CD4-positive, alpha-beta T cell treated with Interleukin-6 for 4 hours (primary cell): ENCODE data around the gene LRRC34.

Source experiments
- DNase-seq: peaks from one replicate; pipeline ENCODE4 v3.0.0-alpha.2; 2020; ENCODE audit warnings: mixed read lengths

LRRC34 gene

DNA sequence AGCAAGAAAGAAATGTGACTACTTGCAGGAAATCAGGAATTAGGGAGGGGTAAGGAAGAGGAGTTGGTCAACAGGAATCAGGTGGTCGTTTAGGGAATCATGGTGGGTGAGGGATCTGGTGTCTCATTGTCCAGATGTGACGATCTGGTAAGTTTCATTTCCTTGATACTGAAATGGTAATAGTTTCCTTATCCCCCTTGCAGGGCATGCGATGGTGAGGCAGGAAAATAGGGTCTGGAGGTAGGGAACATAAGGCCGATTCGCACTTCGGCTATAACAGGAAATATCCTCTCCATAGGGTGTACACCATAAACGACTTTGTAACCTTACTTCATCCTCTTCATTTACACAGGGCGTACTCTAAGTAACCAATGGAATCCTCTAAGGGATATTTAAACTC lies 574 bp upstream of the LRRC34 start:
- no peak for DNase-seq

- peak; percentile 17 for DNase-seq
Observed at GRCh38 chr3:169811631-169812331, 923 bp downstream of the LRRC34 start.

GRCh38 chr3:169809230-169809795 lies 3.4 kb downstream of the LRRC34 start:
- no peak for DNase-seq

DNA sequence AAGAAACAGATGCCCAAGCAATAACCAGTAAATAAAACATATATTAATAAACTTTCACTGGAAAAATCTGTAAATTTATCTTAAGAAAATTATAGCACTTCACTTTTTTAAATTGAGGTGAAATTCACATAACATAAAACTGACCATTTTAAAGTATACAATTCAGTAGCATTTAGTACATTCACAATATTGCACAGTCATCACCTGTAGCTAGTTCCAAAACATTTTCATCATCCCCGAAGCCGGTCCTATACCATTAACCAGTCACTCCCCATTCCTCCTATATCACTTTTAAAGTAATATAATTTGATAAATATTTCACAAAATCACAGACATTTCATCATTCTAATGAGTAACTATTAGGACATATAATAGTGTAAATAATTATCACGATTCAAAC lies 8.0 kb downstream of the LRRC34 start:
- no peak for DNase-seq

DNA sequence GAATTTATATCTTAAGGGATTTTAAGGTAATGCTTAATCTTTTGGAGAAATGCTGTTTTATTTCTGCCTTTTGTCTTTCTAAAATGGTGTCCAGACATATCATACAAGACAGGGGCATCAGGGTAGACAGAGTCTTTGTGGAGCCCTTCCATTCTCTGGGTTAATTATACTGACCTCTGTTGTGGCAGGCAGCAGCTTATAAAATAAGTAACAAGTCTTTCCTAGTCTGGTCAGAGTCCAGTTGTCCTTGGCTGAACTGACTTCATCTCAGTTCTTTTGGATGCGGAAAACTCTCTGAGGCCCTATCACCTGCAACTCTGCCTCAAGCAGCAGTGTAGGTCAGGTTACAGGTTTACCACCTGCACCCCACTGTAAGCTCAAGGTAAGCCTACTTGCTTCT lies 20.3 kb downstream of the LRRC34 start:
- DNase-seq, result no peak

DNA sequence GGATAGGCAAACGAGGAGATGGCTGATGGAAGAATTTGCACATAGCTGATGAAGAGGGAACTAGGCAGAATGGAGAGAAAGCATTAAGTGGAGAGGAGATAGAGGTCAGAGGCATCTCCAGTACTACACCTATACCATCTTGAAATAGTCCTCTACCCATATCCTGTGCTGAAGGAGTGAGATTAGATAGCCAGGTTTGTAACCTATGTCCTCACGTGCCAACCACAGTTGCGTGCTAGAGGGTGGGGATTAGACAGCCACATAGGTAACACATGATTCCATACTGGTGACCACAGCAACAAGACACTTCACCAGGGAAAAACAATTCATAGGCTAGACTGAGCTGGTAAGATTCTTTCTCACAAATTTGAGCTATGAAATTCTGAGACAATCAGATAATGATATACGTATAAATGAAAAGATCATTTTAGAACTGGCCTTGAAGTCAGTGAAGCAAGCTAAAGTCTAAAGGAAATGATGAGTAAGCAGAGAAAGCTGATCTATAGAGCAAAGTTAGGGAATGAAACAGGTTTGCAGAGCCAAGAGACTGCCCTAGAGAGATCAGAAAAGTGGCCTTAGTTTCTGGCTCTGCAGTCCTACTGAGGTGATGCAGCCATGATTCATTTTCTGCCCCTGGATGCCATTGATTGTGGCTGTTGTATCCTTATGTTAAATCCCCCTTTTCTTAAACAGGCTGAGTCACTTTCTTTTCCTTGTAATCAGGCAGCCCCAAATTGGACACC lies 21.8 kb downstream of the LRRC34 start:
- DNase-seq, result no peak

GRCh38 chr3:169790219-169790618 lies 22.5 kb downstream of the LRRC34 start:
- DNase-seq, result no peak

DNA sequence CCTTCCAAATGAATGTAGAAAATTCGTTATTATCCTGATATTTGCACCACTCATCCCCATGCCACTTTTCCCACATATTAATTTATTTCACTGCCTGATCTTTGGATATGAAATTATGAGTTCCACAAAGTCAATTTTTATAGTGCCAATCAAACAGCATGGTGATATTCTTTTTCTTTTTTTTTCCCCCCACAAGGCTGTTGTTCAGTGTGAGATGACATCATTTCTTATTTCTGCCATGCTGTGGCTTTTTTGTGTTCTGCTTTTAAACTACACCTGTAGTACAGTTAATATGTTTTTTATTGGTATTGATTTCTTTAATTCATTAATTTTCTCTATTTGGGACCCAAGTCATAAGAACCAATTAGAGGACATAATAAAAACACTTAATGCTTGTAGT lies 24.9 kb downstream of the LRRC34 start:
- no peak for DNase-seq

- no peak for DNase-seq
Observed at GRCh38 chr3:169787120-169787519, 25.6 kb downstream of the LRRC34 start.

DNA sequence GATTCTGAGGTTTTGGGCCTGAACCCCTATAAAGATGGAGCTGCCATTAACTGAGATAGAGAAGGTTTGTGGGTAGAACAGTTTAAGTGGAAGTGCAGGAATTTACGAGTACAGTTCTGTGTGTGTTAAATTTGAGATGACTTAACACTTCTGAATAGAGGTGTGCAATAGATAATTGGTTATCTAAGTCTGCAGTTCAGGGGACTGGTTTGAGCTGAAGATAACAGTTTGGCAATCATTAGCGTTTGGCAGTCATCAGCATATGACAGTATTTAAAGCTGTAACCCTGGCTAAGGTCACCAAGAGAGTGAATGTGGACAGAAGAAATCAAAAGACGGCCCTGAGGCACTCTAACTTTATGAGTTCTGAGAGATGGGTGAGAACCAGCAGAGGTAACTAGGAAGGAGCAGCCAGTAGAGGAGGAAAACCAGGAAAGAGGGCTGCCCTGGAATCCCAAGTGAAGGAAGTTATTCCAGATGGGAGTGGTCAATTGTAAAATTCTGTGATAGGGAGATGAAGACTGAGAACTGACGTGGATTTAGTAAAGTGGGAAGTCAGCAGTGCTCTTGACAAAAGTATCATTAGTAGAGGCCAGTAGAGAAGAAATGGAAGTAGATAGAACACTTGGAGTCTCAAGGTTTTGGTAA lies 31.4 kb downstream of the LRRC34 start:
- DNase-seq, result no peak

DNA sequence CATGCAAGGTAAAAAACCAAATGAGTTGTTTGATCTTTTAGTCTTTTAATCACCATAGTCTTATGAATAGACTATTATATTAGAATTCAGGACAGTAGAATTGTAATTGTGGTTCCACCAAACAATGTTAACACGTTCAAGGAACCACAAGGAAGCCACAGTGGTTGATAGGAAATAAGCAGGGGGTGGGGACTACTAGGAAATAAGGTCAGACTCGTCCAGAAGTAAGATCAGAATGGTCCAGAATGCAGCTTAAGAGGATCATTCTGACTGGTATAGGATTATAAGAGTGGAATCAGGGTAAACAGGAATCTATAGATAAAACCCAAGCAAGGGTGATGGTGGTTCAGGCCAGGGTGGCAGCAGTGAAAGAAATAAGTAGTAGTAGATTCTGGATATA lies 32.0 kb downstream of the LRRC34 start:
- no peak for DNase-seq

GRCh38 chr3:169777822-169778221 lies 34.9 kb downstream of the LRRC34 start:
- no peak for DNase-seq

DNA sequence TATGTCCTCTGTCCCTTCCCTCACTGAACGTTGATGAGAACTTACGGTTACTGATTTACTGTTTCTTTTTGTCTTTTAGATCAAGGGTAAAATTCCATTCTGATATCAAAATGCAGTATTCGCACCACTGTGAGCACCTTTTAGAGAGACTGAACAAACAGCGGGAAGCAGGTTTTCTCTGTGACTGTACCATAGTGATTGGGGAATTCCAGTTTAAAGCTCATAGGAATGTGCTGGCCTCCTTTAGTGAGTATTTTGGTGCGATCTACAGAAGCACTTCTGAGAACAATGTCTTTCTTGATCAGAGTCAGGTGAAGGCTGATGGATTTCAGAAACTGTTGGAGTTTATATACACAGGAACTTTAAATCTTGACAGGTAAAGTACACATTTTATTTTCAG lies 38.5 kb downstream of the LRRC34 start:
- DNase-seq, result no peak

DNA sequence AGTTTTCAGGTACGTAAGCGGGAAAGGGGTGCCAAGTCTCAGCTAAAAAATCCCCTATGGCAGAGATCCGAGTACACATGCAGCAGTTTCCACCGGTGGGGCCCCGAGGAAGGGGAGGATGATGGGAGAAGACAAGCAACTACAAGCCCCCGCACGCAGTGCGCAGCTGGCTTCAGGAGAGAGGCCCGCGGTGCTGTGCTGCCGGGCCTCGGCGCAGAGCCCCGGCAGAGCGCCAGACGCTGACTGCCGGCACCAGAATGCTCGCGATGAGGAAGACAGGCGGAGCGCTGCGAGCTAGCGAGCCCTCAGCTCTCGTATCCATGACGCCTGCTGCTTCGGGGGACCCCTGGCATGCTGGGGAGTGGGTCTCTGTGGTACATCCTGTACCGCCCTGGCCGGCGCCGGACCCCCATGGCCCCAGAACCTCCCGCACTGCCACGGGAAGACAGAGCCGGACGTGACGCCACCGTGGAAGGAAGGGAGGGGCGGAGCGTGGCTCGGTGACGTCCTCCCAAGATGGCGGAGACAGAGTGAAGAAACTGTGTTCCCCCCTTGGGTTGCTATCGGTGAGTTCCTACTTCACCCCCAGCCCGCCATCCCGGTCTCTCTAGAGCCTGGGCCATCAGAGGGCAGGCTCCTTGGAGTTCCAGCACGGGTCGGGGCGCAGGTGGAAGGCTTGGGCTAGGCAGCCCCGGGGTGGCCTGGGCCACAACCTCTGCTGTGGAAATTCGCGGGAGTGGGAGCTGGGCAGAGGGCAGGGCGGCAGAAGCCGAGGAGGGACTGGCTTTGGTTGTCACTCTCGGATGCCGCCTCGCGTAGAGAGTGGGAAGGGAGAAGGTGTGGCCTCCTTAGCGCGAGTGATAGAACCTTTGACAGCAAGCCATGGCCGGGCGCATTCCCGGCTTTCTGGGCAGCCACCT lies 39.5 kb downstream of the LRRC34 start, which contains the start of gene MYNN:
Gene MYNN (plus strand): TSS at position 500 of the 920 bp plus-strand sequence. CDS start 900 bp downstream, outside the sequence.
- DNase-seq, result peak; percentile 93

GRCh38 chr3:169772305-169772896 lies 40.3 kb downstream of the LRRC34 start:
- DNase-seq, result peak; percentile 61

DNA sequence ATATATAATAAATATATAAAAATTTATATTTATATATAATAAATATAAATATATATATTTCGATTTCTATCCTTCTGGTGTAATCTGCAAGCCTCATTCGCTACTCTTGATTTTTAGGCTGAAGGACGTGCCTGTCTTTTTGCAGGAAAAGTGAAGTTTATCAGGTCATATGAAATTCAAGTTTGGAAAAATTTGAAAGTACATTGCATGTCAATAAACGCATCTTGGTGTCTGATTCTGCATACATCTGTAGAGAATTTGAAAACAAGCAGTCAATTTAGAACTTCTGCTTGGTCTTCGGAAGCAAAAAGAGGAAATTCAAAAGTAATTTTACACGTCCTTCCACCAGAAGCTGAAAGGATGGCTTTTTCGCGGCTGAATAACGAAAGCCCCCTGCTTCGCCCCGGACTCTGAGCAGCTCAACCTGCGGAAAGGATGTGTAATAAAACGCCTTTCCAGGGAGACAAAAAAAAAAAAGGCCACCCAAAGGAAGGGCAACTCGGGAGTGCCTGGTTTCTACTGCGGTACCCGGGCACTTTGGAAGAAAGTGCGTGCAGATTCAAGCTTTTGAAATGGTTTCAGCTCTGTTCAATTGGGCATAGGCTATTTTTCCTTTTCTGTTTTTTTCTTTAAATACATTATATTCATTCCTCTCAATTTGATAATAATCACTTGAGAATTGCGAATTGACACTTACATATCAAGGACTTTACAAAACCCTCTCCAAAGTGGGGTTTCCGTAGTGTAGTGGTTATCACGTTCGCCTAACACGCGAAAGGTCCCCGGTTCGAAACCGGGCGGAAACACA lies 41.0 kb downstream of the LRRC34 start:
- DNase-seq, result peak; percentile 58

DNA sequence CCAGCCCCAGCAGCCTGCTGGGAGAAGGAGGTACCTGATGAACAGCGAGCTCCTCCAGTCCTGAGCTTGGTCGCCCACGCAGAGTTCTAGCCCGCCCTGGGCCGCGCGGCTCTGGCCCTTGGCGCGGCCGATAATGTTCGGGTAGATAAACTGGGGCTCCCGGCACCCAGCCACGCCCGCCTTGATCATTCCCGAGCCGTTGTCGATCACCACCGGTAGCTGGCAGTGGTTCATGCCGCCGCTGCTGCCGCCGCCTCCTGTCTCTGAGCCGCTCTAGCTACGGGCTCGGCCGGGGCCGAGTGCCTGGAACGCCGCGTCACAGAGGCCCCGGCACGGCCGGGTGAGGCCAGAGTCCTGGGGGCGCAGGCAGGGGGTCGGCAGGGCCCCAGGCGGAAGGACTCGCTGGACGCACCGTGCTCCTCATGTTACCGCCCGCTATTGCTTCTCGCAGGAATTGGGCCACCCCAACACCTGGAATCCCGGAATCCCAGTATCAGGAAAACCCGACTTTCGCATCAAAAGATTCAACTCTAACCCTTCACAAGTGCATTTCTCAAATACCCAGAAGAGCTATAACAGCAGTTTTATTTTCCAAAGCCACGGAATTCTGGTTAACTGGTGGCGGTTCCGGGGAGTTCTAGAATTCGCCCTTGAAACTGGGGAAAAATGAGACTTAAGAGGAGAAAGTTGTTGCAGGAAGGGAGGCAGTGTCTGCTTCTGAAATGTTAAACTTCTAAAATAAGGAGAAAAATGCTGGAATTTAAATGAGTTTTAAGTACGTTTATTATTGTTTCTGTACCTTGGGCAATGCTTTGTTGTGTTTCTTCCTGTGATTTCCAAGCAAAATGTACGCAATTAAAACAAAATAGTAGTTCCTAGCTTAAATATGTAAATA lies 43.2 kb downstream of the LRRC34 start, which contains the start of gene ACTRT3:
Gene ACTRT3 (minus strand): TSS at position 275 of the 895 bp plus-strand sequence. CDS start 41 bp downstream, at position 234.
- DNase-seq, result peak; percentile 72

DNA sequence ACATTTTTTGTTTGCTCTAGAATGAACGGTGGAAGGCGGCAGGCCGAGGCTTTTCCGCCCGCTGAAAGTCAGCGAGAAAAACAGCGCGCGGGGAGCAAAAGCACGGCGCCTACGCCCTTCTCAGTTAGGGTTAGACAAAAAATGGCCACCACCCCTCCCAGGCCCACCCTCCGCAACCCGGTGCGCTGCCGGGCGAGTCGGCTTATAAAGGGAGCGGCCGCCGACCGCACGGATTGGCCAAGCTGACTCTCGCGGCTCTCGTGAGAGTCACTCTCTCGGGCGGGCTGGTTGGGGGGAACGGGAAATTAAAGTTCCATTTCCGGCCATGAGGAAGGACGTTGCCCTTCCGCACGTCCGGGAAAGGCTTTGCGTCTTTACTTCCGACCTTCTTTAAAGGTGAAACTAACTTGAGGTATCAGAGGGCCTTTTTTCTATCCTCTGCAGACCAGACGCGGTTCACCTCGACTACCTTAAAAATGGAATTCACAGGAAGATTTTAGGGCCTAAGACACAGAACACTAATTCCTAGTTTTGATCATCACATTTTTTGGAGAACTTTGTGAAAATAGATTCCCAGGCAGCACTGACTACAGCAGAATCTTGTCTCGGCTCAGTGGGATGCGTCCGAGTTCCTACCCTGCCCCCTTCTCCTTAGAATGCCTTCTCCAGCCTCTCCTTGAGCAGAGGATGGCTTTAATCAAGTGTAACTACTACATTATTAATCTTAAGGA lies 47.7 kb downstream of the LRRC34 start, which contains the start of gene TERC:
Gene TERC (minus strand): TSS at position 179 of the 731 bp plus-strand sequence.
- DNase-seq, result peak; percentile 93

- peak; percentile 65 for DNase-seq
Observed at GRCh38 chr3:169764312-169764881, 48.3 kb downstream of the LRRC34 start.
